ENCODE results near the gene N4BP2L2.

GRCh38 chr13:32455594-32455903 is 83.0 kb downstream of the N4BP2L2 start:
- TF ChIP-seq CTCF (IDR thresholded peaks at IDR 0.05; ENCODE audit: insufficient read depth, low read length, poor library complexity, severe bottlenecking) (no peak), EZH2phosphoT487 (conservative IDR thresholded peaks at IDR 0.05; ENCODE audit: low read length) (no peak)

Measured in SU-DHL-6 (cell line).